ENCODE data around the gene RRAS.

Gene RRAS

GRCh38 chr19:49677231-49677900, 37.4 kb upstream of the RRAS start, which contains the start of gene PRMT1:
Gene PRMT1 (plus strand): TSS chr19:49677271. CDS start chr19:49677281, 10 bp downstream.
- ATAC-seq (no peak), DNase-seq (peak; percentile 66)

- DNase-seq: peak; percentile 98
- peak; percentile 82 for ATAC-seq
Measured at GRCh38 chr19:49676784-49677230, 36.9 kb upstream of the RRAS start.

- no peak for ATAC-seq
- DNase-seq: peak; percentile 77
Measured at GRCh38 chr19:49676136-49676783, 36.3 kb upstream of the RRAS start.

GRCh38 chr19:49672131-49672919, 32.4 kb upstream of the RRAS start:
- peak; percentile 86 for DNase-seq
- no peak for ATAC-seq

GRCh38 chr19:49669516-49669915, 29.6 kb upstream of the RRAS start:
- ATAC-seq: no peak
- no peak for DNase-seq

- no peak for DNase-seq
- ATAC-seq: no peak
Measured at GRCh38 chr19:49667473-49667872, 27.5 kb upstream of the RRAS start.

- DNase-seq: no peak
Measured at GRCh38 chr19:49666120-49666444, 26.1 kb upstream of the RRAS start.

GRCh38 chr19:49665351-49666119, 25.6 kb upstream of the RRAS start, which contains the start of the genes BCL2L12 and IRF3:
Gene BCL2L12 (plus strand): TSS chr19:49665933. CDS start chr19:49666693, 760 bp downstream.
Gene IRF3 (minus strand): TSS chr19:49665857. CDS start chr19:49664838, 1,019 bp downstream.
- ATAC-seq: peak; percentile 92

More at GRCh38 chr19:49666120-49666444, 26.1 kb upstream of the RRAS start:
- ATAC-seq: no peak

GRCh38 chr19:49665036-49665350, 25.1 kb upstream of the RRAS start:
- no peak for DNase-seq
- ATAC-seq: no peak

More at GRCh38 chr19:49665351-49666119, 25.6 kb upstream of the RRAS start, which contains the start of the genes BCL2L12 and IRF3:
- DNase-seq: peak; percentile 100

- peak; percentile 65 for ATAC-seq
Measured at GRCh38 chr19:49664171-49665035, 24.5 kb upstream of the RRAS start.

GRCh38 chr19:49663224-49663623, 23.3 kb upstream of the RRAS start:
- DNase-seq (no peak), ATAC-seq (no peak)

More at GRCh38 chr19:49664171-49665035, 24.5 kb upstream of the RRAS start:
- DNase-seq: peak; percentile 95

GRCh38 chr19:49662011-49662410, 22.1 kb upstream of the RRAS start:
- no peak for DNase-seq
- ATAC-seq: no peak

- no peak for DNase-seq
- no peak for ATAC-seq
Measured at GRCh38 chr19:49660338-49660961, 20.5 kb upstream of the RRAS start.

- DNase-seq: no peak
- ATAC-seq: no peak
Measured at GRCh38 chr19:49658566-49659442, 18.9 kb upstream of the RRAS start.

- DNase-seq (no peak), ATAC-seq (no peak)
Measured at GRCh38 chr19:49658139-49658517, 18.2 kb upstream of the RRAS start.

- no peak for ATAC-seq
Measured at GRCh38 chr19:49657493-49658138, 17.7 kb upstream of the RRAS start.

GRCh38 chr19:49656456-49657109, 16.6 kb upstream of the RRAS start:
- no peak for DNase-seq
- no peak for ATAC-seq

More at GRCh38 chr19:49657493-49658138, 17.7 kb upstream of the RRAS start:
- no peak for DNase-seq

All from stimulated activated naive CD8-positive, alpha-beta T cell treated with anti-CD3 and anti-CD28 coated beads, Interleukin-15, Interleukin-2, amounts not matched to agents 100 U/mL and 50 U/mL, for 24 hours (primary cell).